ENCODE results near the gene DRGX. TPM values are rescaled to one million over a fixed set of nuclear protein-coding genes. Genes with fewer than 3 reads are reported as not detected.

DRGX gene
- polyA plus RNA-seq, 1 donor from 2014 or later = not detected

GRCh38 chr10:49320191-49320590 lies 75.7 kb downstream of the DRGX start:
- H3K36me3 ChIP-seq (ENCODE audit: insufficient read depth, low read length) = no peaks in the 10 kb centered on the region
- H3F3A ChIP-seq (ENCODE audit: insufficient read depth, low read length, poor library complexity, severe bottlenecking) = no peaks in the 10 kb centered on the region
- no peaks in the 10 kb centered on the region for H3K79me2 ChIP-seq (replicated peaks; ENCODE audit: insufficient read depth, low read length)
- no peak overlapping the region for H3K27ac ChIP-seq (ENCODE audit: low read length)
- H4K20me1 ChIP-seq (ENCODE audit: insufficient read depth) = no peaks in the 10 kb centered on the region
- no peak overlapping the region for H3K9ac ChIP-seq (ENCODE audit: low read length)
- TF ChIP-seq EZH2 (IDR thresholded peaks at IDR 0.05; ENCODE audit: borderline replicate concordance, insufficient read depth, low read length, poor library complexity, severe bottlenecking) (no peak), POLR2AphosphoS5 (IDR thresholded peaks at IDR 0.05) (no peak), SMC3 (conservative IDR thresholded peaks at IDR 0.05; ENCODE audit: poor library complexity) (no peak), TAF1 (IDR thresholded peaks at IDR 0.05; ENCODE audit: low read depth) (no peak), EP300 (conservative IDR thresholded peaks at IDR 0.05; ENCODE audit: poor library complexity, severe bottlenecking) (no peak), RAD21 (conservative IDR thresholded peaks at IDR 0.05) (no peak), MXI1 (conservative IDR thresholded peaks at IDR 0.05; ENCODE audit: poor library complexity, severe bottlenecking) (no peak), CTCF (IDR thresholded peaks at IDR 0.05; ENCODE audit: poor library complexity, severe bottlenecking) (no peak), REST (IDR thresholded peaks at IDR 0.05; ENCODE audit: borderline replicate concordance) (no peak)
- H2AFZ ChIP-seq (ENCODE audit: low read depth, low read length) = no peak overlapping the region
- no peaks in the 10 kb centered on the region for H3K9me3 ChIP-seq (ENCODE audit: low read length)
- H3K27me3 ChIP-seq (ENCODE audit: insufficient read depth, low read depth, low read length) = no peaks in the 10 kb centered on the region
- H3K4me2 ChIP-seq (ENCODE audit: low read length) = no peak overlapping the region
- no peaks in the 10 kb centered on the region for H3K9me2 ChIP-seq (ENCODE audit: insufficient read depth, low read length)
- no peak overlapping the region for H3K4me3 ChIP-seq (ENCODE audit: low read length)

GRCh38 chr10:49319206-49319605 lies 76.7 kb downstream of the DRGX start:
- H3K27me3 ChIP-seq (ENCODE audit: insufficient read depth, low read depth, low read length) = no peaks in the 10 kb centered on the region
- no peaks in the 10 kb centered on the region for H3K79me2 ChIP-seq (replicated peaks; ENCODE audit: insufficient read depth, low read length)
- H2AFZ ChIP-seq (ENCODE audit: low read depth, low read length) = no peak overlapping the region
- H3K27ac ChIP-seq (ENCODE audit: low read length) = no peak overlapping the region
- TF ChIP-seq EP300 (conservative IDR thresholded peaks at IDR 0.05; ENCODE audit: poor library complexity, severe bottlenecking) (no peak), CTCF (IDR thresholded peaks at IDR 0.05; ENCODE audit: poor library complexity, severe bottlenecking) (no peak), EZH2 (IDR thresholded peaks at IDR 0.05; ENCODE audit: borderline replicate concordance, insufficient read depth, low read length, poor library complexity, severe bottlenecking) (no peak), TAF1 (IDR thresholded peaks at IDR 0.05; ENCODE audit: low read depth) (no peak), MXI1 (conservative IDR thresholded peaks at IDR 0.05; ENCODE audit: poor library complexity, severe bottlenecking) (no peak), RAD21 (conservative IDR thresholded peaks at IDR 0.05) (no peak), SMC3 (conservative IDR thresholded peaks at IDR 0.05; ENCODE audit: poor library complexity) (no peak), POLR2AphosphoS5 (IDR thresholded peaks at IDR 0.05) (no peak), REST (IDR thresholded peaks at IDR 0.05; ENCODE audit: borderline replicate concordance) (no peak)
- no peaks in the 10 kb centered on the region for H4K20me1 ChIP-seq (ENCODE audit: insufficient read depth)
- no peaks in the 10 kb centered on the region for H3K9me2 ChIP-seq (ENCODE audit: insufficient read depth, low read length)
- no peaks in the 10 kb centered on the region for H3F3A ChIP-seq (ENCODE audit: insufficient read depth, low read length, poor library complexity, severe bottlenecking)
- no peaks in the 10 kb centered on the region for H3K36me3 ChIP-seq (ENCODE audit: insufficient read depth, low read length)
- H3K4me2 ChIP-seq (ENCODE audit: low read length) = no peak overlapping the region
- no peak overlapping the region for H3K9ac ChIP-seq (ENCODE audit: low read length)
- H3K4me3 ChIP-seq (ENCODE audit: low read length) = no peak overlapping the region
- H3K9me3 ChIP-seq (ENCODE audit: low read length) = no peaks in the 10 kb centered on the region
